ENCODE data around the gene NR6A1.

NR6A1 gene

GRCh38 chr9:124493218-124493617 is 277.9 kb downstream of the NR6A1 start:
- Histone ChIP-seq H3K4me3 (ENCODE audit: low read depth, low read length) (no peak overlapping the region), H3K9me3 (ENCODE audit: control insufficient read depth, insufficient read depth, low read length) (no peaks in the 10 kb centered on the region), H3K27ac (ENCODE audit: low read depth, low read length) (no peak overlapping the region), H3K27me3 (ENCODE audit: control insufficient read depth, insufficient read depth, low read length) (0 out of 2 replicates have a peak, but pooled peaks cover 2% of the 10 kb centered on the region), H3K36me3 (ENCODE audit: control insufficient read depth, insufficient read depth, low read length) (no peaks in the 10 kb centered on the region), H3K4me1 (ENCODE audit: control insufficient read depth, insufficient read depth, low read length) (no peaks in the 10 kb centered on the region), H3K9ac (ENCODE audit: low read depth, low read length) (no peak overlapping the region)

GRCh38 chr9:124492818-124493217 is 278.3 kb downstream of the NR6A1 start:
- H3K9ac ChIP-seq (ENCODE audit: low read depth, low read length): no peak overlapping the region
- no peak overlapping the region for H3K27ac ChIP-seq (ENCODE audit: low read depth, low read length)
- no peaks in the 10 kb centered on the region for H3K9me3 ChIP-seq (ENCODE audit: control insufficient read depth, insufficient read depth, low read length)
- no peaks in the 10 kb centered on the region for H3K4me1 ChIP-seq (ENCODE audit: control insufficient read depth, insufficient read depth, low read length)
- no peaks in the 10 kb centered on the region for H3K27me3 ChIP-seq (ENCODE audit: control insufficient read depth, insufficient read depth, low read length)
- no peaks in the 10 kb centered on the region for H3K36me3 ChIP-seq (ENCODE audit: control insufficient read depth, insufficient read depth, low read length)
- H3K4me3 ChIP-seq (ENCODE audit: low read depth, low read length): no peak overlapping the region

- no peak overlapping the region for H3K4me3 ChIP-seq (ENCODE audit: low read depth, low read length)
- no peak overlapping the region for H3K27ac ChIP-seq (ENCODE audit: low read depth, low read length)
- H3K9ac ChIP-seq (ENCODE audit: low read depth, low read length): no peak overlapping the region
- H3K9me3 ChIP-seq (ENCODE audit: control insufficient read depth, insufficient read depth, low read length): no peaks in the 10 kb centered on the region
- no peaks in the 10 kb centered on the region for H3K27me3 ChIP-seq (ENCODE audit: control insufficient read depth, insufficient read depth, low read length)
- H3K4me1 ChIP-seq (ENCODE audit: control insufficient read depth, insufficient read depth, low read length): peaks cover 4% of the 10 kb centered on the region; the same call in 1 of the 2 replicates
- no peaks in the 10 kb centered on the region for H3K36me3 ChIP-seq (ENCODE audit: control insufficient read depth, insufficient read depth, low read length)
These were observed 279.8 kb downstream of the NR6A1 start for GRCh38 chr9:124491049-124491975.

GRCh38 chr9:124490004-124490403 is 281.1 kb downstream of the NR6A1 start:
- H3K9ac ChIP-seq (ENCODE audit: low read depth, low read length): no peak overlapping the region
- no peaks in the 10 kb centered on the region for H3K9me3 ChIP-seq (ENCODE audit: control insufficient read depth, insufficient read depth, low read length)
- H3K27me3 ChIP-seq (ENCODE audit: control insufficient read depth, insufficient read depth, low read length): no peaks in the 10 kb centered on the region
- no peak overlapping the region for H3K4me3 ChIP-seq (ENCODE audit: low read depth, low read length)
- no peaks in the 10 kb centered on the region for H3K36me3 ChIP-seq (ENCODE audit: control insufficient read depth, insufficient read depth, low read length)
- peaks cover 4% of the 10 kb centered on the region; the same call in 1 of the 2 replicates for H3K4me1 ChIP-seq (ENCODE audit: control insufficient read depth, insufficient read depth, low read length)
- H3K27ac ChIP-seq (ENCODE audit: low read depth, low read length): no peak overlapping the region

GRCh38 chr9:124489222-124489621 is 281.9 kb downstream of the NR6A1 start:
- H3K4me3 ChIP-seq (ENCODE audit: low read depth, low read length): no peak overlapping the region

GRCh38 chr9:124488641-124489210 is 282.4 kb downstream of the NR6A1 start:
- Histone ChIP-seq H3K4me1 (ENCODE audit: control insufficient read depth, insufficient read depth, low read length) (peaks cover 4% of the 10 kb centered on the region; the same call in 1 of the 2 replicates), H3K4me3 (ENCODE audit: low read depth, low read length) (no peak overlapping the region), H3K9ac (ENCODE audit: low read depth, low read length) (no peak overlapping the region), H3K9me3 (ENCODE audit: control insufficient read depth, insufficient read depth, low read length) (no peaks in the 10 kb centered on the region), H3K27me3 (ENCODE audit: control insufficient read depth, insufficient read depth, low read length) (no peaks in the 10 kb centered on the region), H3K36me3 (ENCODE audit: control insufficient read depth, insufficient read depth, low read length) (no peaks in the 10 kb centered on the region), H3K27ac (ENCODE audit: low read depth, low read length) (no peak overlapping the region)

More at GRCh38 chr9:124489222-124489621, 281.9 kb downstream of the NR6A1 start:
- no peak overlapping the region for H3K9ac ChIP-seq (ENCODE audit: low read depth, low read length)
- no peaks in the 10 kb centered on the region for H3K27me3 ChIP-seq (ENCODE audit: control insufficient read depth, insufficient read depth, low read length)
- H3K9me3 ChIP-seq (ENCODE audit: control insufficient read depth, insufficient read depth, low read length): no peaks in the 10 kb centered on the region
- no peak overlapping the region for H3K27ac ChIP-seq (ENCODE audit: low read depth, low read length)
- no peaks in the 10 kb centered on the region for H3K36me3 ChIP-seq (ENCODE audit: control insufficient read depth, insufficient read depth, low read length)
- peaks cover 4% of the 10 kb centered on the region; the same call in 1 of the 2 replicates for H3K4me1 ChIP-seq (ENCODE audit: control insufficient read depth, insufficient read depth, low read length)

- Histone ChIP-seq H3K4me1 (ENCODE audit: control insufficient read depth, insufficient read depth, low read length) (peaks cover 4% of the 10 kb centered on the region; the same call in 1 of the 2 replicates), H3K36me3 (ENCODE audit: control insufficient read depth, insufficient read depth, low read length) (no peaks in the 10 kb centered on the region), H3K27me3 (ENCODE audit: control insufficient read depth, insufficient read depth, low read length) (peaks cover 9% of the 10 kb centered on the region), H3K9me3 (ENCODE audit: control insufficient read depth, insufficient read depth, low read length) (no peaks in the 10 kb centered on the region), H3K4me3 (ENCODE audit: low read depth, low read length) (no peak overlapping the region), H3K27ac (ENCODE audit: low read depth, low read length) (no peak overlapping the region), H3K9ac (ENCODE audit: low read depth, low read length) (no peak overlapping the region)
These were observed 283.6 kb downstream of the NR6A1 start for GRCh38 chr9:124487260-124488182.

- Histone ChIP-seq H3K9ac (ENCODE audit: low read depth, low read length) (no peak overlapping the region), H3K27ac (ENCODE audit: low read depth, low read length) (no peak overlapping the region), H3K4me1 (ENCODE audit: control insufficient read depth, insufficient read depth, low read length) (peaks cover 9% of the 10 kb centered on the region; the same call in 1 of the 2 replicates), H3K27me3 (ENCODE audit: control insufficient read depth, insufficient read depth, low read length) (peaks cover 14% of the 10 kb centered on the region), H3K36me3 (ENCODE audit: control insufficient read depth, insufficient read depth, low read length) (no peaks in the 10 kb centered on the region), H3K4me3 (ENCODE audit: low read depth, low read length) (no peak overlapping the region), H3K9me3 (ENCODE audit: control insufficient read depth, insufficient read depth, low read length) (no peaks in the 10 kb centered on the region)
These were observed 284.3 kb downstream of the NR6A1 start for GRCh38 chr9:124486778-124487259.

- H3K27me3 ChIP-seq (ENCODE audit: control insufficient read depth, insufficient read depth, low read length): peaks cover 14% of the 10 kb centered on the region
- no peaks in the 10 kb centered on the region for H3K9me3 ChIP-seq (ENCODE audit: control insufficient read depth, insufficient read depth, low read length)
- peaks cover 14% of the 10 kb centered on the region; the same call in 1 of the 2 replicates for H3K4me1 ChIP-seq (ENCODE audit: control insufficient read depth, insufficient read depth, low read length)
- H3K4me3 ChIP-seq (ENCODE audit: low read depth, low read length): no peak overlapping the region
- no peak overlapping the region for H3K9ac ChIP-seq (ENCODE audit: low read depth, low read length)
- no peak overlapping the region for H3K27ac ChIP-seq (ENCODE audit: low read depth, low read length)
- no peaks in the 10 kb centered on the region for H3K36me3 ChIP-seq (ENCODE audit: control insufficient read depth, insufficient read depth, low read length)
These were observed 285.2 kb downstream of the NR6A1 start for GRCh38 chr9:124485936-124486335.

- Histone ChIP-seq H3K27me3 (ENCODE audit: control insufficient read depth, insufficient read depth, low read length) (peaks cover 17% of the 10 kb centered on the region), H3K9me3 (ENCODE audit: control insufficient read depth, insufficient read depth, low read length) (no peaks in the 10 kb centered on the region), H3K36me3 (ENCODE audit: control insufficient read depth, insufficient read depth, low read length) (no peaks in the 10 kb centered on the region), H3K4me1 (ENCODE audit: control insufficient read depth, insufficient read depth, low read length) (peaks cover 14% of the 10 kb centered on the region; the same call in 1 of the 2 replicates), H3K9ac (ENCODE audit: low read depth, low read length) (no peak overlapping the region), H3K27ac (ENCODE audit: low read depth, low read length) (no peak overlapping the region), H3K4me3 (ENCODE audit: low read depth, low read length) (no peak overlapping the region)
These were observed 285.9 kb downstream of the NR6A1 start for GRCh38 chr9:124485201-124485600.

Measured in HUES48 (cell line).